ENCODE measurements around the gene PPCDC.

PPCDC gene

DNA sequence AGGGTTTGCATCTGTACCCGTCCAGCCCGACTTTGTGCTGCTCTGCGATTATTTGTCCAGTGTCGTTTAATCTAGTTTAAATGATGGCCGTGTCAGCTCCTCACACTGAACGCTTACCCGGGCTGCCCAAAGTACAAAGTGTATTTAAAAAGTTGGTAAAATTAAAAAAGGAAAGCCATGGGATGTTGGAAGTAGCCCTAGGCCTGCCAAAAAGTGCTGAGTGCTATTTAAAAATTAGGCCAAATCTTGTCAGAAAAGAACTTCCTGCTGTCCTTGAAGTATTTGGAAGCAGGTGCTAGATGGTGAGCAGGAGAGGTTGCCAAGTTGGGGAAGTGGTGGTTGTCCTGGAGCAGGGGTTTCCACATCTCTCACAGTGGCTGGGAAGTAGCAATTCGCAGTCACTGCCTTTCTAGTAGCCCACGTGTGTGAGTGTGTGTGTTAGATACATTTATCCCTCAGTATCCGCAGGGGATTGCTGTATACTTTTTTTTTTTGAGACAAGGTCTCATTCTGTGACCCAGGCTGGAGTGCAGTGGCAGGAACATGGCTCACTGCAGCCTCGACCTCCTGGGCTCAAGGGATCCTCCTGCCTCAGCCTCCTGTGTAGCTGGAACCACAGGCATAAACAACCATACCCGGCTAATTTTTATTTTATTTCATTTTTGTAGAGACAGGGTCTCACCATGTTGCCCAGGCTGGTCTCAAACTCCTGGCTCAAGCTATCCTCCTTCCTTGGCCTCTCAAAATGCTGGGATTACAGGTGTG, 664 bp downstream of the PPCDC start:
- DNase-seq (ENCODE audit: low read depth), result peak; percentile 43
- TF ChIP-seq CTCF (IDR thresholded peaks at IDR 0.05; ENCODE audit: low read length, missing control alignments), result no peak
- H3K4me3 ChIP-seq (replicated peaks; ENCODE audit: low read depth, low read length), result peak overlapping the region; percentile 97

DNA sequence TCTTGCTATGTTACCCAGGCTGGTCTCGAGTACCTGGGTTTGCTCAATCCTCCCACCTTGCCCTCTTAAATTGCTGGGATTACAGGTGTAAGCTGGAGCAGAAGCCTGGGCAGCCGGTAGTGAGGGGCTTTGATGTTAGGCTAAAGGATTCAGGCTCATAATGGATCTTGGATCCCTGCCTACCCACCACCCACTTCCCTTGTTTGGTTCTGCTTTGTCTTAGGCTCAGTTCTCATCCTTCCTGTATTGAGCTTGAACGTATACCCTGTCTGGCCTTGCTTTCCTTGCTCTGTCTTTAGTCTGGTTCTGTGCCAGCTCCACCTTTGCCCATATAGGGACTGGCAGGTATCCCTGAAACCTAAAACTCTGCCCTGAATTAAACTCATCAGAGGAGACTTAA, 1.7 kb downstream of the PPCDC start:
- TF ChIP-seq CTCF (IDR thresholded peaks at IDR 0.05; ENCODE audit: low read length, missing control alignments), result no peak
- no peak overlapping the region for H3K4me3 ChIP-seq (replicated peaks; ENCODE audit: low read depth, low read length)
- DNase-seq (ENCODE audit: low read depth), result no peak

DNA sequence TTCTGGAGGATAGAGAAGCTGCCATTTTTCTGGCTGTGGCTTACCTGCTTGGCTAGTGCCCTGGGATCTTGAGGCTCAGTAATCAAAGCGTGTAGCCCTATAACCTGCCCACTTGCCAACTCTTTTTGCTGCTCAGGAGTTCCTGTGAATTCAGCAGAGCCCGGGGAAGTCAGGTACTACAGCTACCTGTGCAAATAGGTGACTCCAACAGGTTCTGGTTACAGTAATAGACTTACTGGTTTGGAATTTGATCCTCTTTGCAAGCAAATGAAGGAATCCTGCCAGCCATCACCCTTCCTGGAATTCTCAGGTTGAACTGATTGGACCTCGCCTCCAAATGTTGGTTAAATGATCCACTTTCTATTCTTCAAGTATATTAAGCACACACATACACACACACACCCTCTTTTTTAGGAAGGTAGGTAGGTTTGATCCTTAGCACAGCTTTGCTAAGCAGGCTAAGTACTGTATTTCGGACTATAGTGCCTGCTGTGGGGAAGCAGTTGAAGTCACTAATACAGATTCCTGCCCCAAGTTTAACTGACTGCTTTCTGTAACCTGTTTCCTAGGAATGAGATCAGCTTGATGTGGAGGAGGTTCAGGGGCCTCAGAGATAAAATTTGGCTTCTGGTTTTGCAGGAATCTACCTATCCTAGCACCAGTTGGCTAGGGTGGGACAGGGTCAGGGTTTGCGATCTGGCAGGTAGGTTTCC, 2.3 kb downstream of the PPCDC start:
- H3K4me3 ChIP-seq (replicated peaks; ENCODE audit: low read depth, low read length), result no peak overlapping the region
- TF ChIP-seq CTCF (IDR thresholded peaks at IDR 0.05; ENCODE audit: low read length, missing control alignments), result no peak
- DNase-seq (ENCODE audit: low read depth), result no peak

- no peak for TF ChIP-seq CTCF (IDR thresholded peaks at IDR 0.05; ENCODE audit: low read length, missing control alignments)
- DNase-seq (ENCODE audit: low read depth), result no peak
- no peak overlapping the region for H3K4me3 ChIP-seq (replicated peaks; ENCODE audit: low read depth, low read length)
These were observed 4.2 kb downstream of the PPCDC start for GRCh38 chr15:75027551-75027950.

DNA sequence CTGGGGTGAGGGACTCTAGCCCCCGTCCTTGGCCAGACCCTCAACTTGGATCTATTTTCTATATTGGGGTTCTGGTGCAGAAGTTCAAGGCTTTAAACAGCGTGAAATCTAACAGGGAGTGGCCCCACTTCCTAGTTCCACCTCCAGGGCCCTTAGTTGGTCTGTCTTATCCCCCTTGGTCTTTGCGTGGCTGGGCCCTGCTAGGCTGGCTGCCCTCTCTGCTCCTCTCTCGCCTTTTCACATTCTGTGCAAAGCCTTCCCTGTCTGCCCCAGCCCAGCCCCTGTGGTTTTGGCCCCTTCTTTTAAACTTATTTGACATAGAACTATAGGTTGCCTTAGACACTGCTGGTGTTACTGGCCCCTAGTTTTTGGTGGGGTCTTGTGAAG, 5.6 kb downstream of the PPCDC start:
- no peak overlapping the region for H3K4me3 ChIP-seq (replicated peaks; ENCODE audit: low read depth, low read length)
- DNase-seq (ENCODE audit: low read depth), result no peak
- TF ChIP-seq CTCF (IDR thresholded peaks at IDR 0.05; ENCODE audit: low read length, missing control alignments), result no peak

GRCh38 chr15:75029378-75030022, 6.1 kb downstream of the PPCDC start:
- TF ChIP-seq CTCF (IDR thresholded peaks at IDR 0.05; ENCODE audit: low read length, missing control alignments), result peak; percentile 86
- DNase-seq (ENCODE audit: low read depth), result peak; percentile 91
- H3K4me3 ChIP-seq (replicated peaks; ENCODE audit: low read depth, low read length), result peak overlapping the region; percentile 21

All from fibroblast of pulmonary artery (primary cell).